ENCODE measurements around the gene INPP1.

DNA sequence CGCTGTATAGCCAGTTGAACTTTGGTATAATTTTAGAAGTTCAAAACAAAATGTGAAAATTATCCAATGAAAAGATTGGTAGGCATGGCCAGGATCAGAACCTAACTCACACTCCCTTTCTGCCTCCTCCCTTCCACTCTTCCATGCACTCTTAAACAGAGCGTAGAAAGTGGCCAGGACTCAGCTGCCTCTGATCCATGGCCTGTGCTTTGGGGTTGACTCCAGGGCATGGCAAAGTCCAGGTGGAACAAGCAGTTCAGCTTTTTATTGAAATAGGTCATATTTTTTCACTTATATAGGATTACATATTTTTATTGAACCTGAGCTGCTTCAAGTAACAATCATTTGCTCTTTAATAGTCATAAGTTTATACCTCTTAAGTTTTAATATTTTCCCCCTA lies 26.2 kb downstream of the INPP1 start:
- TF ChIP-seq, protein P1, sequence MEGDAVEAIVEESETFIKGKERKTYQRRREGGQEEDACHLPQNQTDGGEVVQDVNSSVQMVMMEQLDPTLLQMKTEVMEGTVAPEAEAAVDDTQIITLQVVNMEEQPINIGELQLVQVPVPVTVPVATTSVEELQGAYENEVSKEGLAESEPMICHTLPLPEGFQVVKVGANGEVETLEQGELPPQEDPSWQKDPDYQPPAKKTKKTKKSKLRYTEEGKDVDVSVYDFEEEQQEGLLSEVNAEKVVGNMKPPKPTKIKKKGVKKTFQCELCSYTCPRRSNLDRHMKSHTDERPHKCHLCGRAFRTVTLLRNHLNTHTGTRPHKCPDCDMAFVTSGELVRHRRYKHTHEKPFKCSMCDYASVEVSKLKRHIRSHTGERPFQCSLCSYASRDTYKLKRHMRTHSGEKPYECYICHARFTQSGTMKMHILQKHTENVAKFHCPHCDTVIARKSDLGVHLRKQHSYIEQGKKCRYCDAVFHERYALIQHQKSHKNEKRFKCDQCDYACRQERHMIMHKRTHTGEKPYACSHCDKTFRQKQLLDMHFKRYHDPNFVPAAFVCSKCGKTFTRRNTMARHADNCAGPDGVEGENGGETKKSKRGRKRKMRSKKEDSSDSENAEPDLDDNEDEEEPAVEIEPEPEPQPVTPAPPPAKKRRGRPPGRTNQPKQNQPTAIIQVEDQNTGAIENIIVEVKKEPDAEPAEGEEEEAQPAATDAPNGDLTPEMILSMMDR (IDR thresholded peaks at IDR 0.05; ENCODE audit: low read depth, low read length, missing input control), result no peak
- TF ChIP-seq, protein P2, sequence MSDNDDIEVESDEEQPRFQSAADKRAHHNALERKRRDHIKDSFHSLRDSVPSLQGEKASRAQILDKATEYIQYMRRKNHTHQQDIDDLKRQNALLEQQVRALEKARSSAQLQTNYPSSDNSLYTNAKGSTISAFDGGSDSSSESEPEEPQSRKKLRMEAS (IDR thresholded peaks at IDR 0.05), result no peak

All from liver (tissue), 2 donors.